Stimulated activated CD8-positive, alpha-beta memory T cell treated with anti-CD3 and anti-CD28 coated beads, Interleukin-7, amount 100 ng/mL, for 24 hours (primary cell): ENCODE results near the gene SOCS3.
"Not testable (repeated sequence)": the region's sequence is repeated elsewhere in the genome, so short reads cannot be mapped to it uniquely, and the experiment has no call there.

ENCODE experiments used
- DNase-seq: peaks from one replicate; pipeline ENCODE4 v3.0.0-alpha.2; 2020; ENCODE audit warnings: low read depth

SOCS3 gene

DNA sequence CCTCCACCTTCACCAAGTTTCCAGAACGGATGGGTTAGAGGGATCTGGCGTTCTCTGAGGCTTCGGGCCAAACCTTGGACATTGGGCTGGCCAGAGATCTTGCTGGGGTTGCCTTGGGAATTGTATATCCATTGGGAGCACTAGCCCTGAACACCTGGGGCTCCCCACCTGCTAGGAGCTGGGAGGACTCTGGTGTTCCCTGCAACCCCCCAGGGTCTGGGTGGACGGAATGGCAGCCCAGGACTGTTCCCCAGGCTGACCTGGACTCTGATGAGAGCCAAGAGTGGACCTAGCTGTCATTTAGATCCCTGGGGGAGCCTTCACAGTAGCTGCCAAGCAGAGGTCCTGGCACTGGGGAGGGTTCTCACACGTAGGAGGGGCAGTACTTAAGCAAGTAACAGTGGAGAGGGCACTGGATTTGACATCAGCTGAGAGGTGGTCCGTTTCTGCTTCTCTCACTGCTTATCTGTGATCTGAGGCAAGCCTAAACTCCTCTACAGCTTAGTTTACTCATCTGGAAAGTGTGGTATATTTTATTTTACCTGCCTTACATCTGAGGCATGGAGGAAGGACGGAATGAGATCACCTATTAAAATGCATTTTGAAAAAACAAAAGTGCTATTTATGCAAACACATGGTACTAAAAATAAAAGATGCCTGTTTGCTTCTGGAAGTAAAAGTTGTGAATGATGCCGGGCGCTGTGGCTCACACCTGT lies 11.7 kb downstream of the SOCS3 start:
- DNase-seq, result no peak

DNA sequence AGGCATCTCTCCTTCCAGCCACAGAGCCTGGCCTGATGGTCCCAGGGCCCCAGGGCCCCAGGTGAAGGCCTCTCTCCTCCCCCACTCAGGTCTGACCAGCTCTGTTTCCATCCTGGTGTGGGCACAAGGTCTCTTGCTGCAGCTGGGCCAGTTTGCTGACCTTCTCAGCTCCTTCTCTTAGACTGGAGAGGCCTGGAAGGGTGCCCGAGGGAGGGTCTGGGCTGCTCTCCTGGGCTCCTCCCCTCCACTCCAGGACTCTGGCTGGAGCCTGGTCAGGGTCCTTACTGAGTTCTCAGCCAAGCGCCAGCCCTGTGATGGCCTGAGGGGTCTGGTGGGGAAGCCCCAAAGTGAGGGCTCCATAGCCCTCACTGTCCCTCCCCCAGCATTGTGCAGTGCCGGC lies 12.4 kb downstream of the SOCS3 start:
- no peak for DNase-seq

DNA sequence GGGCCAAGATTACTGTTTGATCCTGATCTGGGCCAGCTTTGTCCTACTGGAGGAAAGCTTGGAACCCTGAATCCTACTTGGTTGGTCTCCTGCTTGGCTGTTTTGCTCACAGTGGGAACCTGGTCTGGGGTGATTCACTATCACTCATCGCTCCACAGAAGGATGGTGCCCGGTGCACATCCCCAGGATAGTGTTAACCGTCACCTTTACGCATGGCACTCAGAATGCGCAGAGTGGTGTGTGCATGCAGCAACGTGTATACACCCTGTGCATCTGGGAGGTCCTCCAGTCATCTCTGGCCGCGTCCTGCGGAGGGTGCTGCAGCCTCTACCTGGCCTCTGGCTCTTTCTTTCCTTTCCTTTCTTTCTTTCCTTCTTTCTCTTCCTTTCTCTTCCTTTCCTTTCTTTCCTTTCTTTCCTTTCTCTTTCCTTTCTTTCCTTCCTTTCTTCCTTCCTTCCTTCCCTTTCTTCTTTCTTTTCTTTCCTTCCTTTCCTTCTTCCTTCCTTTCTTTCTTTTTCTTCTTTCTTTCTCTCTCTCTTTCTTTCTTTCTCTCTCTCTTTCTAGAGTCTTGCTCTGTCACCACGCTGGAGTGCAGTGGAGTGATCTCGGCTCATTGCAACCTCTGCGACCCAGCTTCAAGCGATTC lies 13.1 kb downstream of the SOCS3 start:
- DNase-seq, result no peak

DNA sequence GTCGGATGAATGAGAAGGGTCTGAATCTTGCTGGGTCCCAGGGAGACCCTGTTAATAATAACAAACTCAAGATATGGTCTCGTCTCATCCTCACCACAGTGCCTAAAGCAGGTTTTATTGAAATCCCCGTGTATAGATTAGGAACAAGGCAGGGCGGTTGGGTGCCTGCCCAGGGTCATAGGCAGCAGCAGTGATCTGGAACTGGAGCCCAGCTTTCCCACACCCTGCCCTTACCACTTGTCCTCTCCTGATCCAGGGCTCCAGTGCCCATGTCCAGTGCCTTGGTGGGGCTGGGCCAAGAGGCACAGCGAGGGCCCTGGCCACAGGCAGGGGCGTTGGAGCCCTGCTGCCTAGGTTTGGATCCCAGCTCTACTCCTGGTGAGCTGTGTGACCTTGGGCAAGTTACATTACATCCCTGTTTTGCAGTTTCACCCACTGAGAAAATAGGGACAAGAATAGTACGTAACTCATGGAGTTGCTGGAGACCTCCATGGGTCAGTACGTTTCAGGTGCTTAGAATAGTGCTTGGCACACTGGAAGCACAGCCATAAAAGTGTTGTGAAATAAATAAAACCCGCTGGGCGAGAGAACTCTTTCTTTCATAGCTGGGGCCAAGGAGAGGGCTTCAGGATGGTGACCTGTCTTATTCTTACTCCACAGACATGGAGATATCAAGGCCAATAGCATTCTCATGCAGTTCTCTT lies 13.9 kb downstream of the SOCS3 start:
- no peak for DNase-seq

DNA sequence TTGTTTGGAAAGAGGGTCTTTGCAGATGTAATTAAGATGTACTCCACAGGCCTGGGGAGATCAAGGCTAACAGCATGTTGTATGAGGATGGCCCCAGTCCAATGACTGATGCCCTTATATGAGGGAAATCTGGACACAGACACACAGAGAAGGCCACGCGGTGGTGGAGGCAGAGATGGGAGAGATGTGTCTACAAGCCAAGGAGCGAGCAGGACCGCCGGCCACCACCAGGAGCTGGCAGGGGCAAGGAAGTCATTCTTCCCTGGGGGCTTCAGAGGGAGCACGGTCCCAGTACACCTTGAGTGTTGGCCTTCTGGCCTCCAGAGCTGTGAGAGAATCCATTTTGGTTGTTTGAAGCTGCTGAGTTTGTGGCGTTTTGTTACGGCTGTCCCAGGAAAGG lies 14.7 kb downstream of the SOCS3 start:
- no peak for DNase-seq

DNA sequence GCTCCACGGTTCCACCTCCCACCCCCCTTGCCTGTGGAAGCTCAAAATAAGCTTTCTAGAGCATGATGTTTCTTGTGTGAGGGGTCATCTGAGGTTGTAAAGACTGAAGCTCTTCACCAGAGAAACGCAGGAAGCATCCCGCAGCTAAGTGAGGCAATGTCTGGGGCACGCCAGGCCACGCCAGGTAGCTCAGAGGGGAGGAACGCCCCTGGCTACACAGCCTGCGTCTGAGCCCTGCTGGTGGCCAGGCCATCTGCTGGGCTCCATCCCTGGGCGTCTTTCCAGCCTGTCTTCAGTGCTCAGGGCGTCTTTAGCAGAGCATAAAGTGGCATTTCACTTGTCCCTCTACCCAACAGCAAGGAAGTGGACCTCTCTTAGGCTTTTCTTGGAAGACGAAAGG lies 15.2 kb downstream of the SOCS3 start:
- no peak for DNase-seq

DNA sequence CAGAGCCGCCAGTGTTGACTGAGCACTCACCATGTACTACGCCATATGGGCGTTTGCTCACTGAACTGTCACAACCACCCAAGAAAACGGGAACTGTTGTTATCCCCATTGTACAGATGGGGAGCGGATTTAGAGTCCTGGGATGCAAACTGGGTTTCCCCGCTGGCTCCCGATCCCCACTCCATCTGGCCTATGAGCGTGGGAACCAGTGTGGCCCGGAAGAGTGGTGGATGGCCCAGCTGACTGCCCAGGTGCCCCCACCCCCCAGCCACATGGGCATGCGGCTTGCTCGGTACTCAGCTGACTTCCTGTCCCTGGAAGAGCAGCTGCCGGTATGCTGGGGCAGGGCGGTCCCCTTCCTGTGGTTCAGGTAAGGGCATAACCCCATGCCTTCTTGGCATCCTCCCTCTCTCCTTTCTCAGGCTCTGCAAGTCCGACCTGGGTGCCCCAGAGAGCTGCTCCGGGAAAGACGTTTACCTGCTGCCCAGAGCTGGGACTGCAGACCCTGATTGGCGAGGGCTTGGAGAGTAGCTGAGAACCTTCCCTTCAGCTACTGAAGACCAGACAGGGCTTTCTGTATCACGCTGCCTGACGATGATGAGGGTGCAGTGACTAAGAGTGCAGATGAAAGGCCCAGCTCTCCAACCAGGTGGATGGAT lies 16.2 kb downstream of the SOCS3 start:
- DNase-seq, result no peak

DNA sequence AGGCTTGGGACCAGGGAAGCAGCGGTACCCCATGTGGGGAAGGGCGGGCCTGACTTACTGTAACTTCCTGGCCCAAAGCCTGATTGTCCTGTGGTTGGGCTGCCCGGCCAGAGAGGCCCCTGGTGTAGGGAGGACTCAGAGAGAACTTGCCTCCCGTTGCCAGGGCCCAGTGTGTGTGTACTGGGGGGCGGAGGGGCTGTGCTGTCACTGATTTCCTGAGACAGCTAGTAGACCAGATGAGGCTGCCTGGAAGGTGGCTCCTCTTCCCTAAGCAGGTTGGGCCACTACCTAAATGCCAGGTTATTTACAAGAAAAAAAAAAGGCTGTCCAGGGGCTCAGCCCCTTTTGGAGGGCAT lies 16.7 kb downstream of the SOCS3 start:
- no peak for DNase-seq

DNA sequence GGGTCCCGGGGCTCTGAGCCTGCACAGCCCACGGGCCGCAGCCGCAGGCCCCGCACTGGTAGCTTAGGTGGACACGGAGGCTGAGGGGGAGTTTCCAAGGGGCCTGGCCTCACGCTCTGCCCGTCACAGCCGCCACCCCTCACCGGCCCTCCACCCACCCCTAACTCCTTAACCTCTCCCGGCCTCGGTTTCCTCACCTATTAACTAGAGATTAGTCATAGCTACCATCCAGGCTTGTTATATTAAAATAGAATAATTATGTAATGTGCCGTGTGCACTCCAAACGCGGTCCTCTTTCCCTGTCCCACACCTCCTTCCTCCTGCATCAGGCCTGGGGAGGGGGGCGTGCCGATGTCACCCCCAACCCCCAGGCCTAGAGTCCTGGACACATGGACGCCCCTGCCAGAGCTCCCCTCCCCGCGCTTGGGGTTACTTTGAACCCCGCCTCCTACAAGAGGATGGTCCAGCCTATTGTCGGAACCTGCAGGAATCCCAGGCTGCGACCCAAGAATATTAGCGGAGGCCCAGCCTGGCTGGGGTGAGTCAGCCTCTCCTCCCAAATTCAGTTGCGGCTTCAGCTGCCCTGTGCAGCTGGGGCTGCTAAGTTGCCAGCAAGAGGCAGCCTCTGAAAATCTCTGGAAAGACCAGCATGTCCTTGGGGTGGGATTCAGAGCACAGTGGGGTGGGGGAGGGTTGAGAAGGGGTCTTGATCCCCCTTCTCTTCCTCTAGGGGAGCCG lies 17.3 kb downstream of the SOCS3 start:
- no peak for DNase-seq

DNA sequence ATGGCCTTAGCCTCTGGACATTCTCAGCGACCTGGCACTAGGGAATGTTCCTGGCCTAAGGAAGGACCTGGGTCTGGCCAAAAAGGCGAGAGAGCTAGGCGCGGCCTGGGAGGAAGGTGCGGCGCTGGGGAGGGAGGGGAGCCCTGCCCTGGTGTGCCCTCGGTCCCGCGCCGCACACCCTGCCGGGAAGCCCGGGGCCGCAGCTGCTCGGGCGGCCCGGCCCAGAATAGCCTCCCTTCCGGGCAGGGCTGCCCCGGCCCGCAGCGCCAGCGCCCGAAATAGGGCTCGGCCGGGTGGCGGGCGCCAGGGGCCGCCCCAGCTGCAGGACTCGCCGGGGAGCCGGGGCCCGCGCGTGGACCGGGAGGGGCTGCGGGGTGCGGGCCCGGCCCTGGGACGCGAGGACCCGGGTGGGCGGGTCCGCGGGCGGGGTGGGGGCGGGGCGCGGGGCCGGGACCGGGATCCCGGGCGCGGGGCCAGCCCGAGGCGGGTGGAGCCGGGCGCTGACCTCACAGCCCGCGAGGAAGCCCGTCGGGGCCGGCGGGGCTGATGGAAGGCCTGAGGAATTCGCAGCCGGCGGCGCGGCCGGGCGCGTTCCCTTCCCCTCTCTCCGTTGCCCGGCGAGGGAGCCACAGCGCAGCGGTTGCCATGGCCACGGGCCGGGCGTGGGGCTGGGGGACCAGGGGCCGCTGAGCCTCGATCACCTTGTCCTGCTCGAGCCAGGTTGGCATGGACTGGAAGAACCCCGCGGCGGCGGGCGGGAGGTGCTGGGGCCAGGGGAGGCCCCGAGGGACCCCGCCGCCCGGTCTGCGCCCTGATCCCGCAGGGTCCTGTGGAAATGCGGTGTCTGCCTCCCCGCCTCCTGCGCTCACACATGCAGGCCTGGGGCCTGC lies 18.1 kb downstream of the SOCS3 start:
- DNase-seq, result no peak

DNA sequence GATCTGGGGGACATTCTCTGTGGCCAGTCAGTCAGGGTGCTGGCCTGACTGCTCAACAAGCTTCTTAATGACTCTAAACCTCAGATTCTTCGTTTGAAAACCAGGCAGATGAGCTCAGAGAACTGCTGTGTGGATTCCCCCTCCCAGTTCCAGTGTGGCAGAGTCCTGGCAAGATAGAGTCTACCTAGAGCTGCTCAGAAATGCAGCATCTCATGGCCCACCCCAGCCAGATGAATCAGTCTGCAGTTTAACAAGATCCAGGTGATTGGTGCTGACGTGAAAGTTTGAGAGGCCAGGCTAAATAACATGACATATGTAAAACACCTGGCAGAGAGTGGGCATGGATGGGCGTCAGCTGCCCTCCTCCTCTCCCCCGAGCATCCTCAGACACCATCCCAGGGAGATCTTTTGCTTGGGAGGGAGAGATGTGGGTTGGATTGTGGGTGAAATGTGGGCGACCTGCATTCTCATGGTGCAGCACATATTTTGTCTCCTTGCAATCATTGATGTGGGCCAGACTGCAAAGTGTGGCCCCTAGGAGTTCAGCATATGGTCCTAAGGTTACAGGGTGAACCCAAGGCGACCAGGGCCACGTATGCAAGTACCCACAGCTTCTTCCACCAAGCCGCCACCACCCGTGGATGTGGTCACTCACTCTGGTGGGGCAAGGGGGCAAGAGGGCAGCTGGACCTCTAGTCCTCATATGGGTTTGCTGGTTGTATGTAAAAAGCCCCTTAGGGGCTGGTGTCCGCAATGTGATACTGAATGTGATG lies 19.5 kb downstream of the SOCS3 start:
- no peak for DNase-seq

DNA sequence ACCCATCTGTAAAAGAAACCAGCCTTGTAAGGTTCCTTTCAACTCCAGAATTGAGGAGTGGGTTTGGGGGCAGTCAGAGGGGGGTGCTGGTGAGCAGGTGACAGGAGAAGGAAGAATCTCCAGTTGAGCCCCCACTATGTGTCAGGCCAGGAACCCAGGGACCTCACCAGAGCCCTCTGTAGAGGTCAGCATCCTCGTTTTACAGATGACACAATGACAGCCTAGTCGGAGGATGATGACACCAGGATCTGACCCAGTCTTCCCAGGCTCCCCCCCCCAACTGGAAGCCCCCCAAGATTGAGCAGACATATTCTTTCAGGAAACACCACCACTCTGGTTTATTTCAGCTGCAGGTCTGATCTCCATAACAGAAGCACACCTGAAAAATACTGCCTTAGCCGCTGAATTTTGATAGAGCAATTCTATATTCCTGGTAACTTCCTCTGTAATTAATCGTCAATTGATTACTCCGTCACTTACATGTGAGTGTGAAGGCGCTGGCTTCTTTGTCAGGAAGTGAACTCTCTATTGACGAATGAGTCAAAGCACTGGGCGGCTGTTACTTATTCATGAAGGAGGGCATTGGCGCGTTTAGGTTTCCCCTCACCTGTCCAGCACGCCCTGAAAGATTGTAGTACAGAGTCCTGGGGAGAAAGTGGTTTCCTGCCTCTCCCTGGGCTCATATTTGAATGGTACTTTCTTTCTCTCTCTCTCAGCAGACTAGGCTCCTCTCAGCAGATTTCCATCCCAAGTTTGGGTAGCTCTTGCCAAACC lies 21.2 kb downstream of the SOCS3 start:
- no peak for DNase-seq

DNA sequence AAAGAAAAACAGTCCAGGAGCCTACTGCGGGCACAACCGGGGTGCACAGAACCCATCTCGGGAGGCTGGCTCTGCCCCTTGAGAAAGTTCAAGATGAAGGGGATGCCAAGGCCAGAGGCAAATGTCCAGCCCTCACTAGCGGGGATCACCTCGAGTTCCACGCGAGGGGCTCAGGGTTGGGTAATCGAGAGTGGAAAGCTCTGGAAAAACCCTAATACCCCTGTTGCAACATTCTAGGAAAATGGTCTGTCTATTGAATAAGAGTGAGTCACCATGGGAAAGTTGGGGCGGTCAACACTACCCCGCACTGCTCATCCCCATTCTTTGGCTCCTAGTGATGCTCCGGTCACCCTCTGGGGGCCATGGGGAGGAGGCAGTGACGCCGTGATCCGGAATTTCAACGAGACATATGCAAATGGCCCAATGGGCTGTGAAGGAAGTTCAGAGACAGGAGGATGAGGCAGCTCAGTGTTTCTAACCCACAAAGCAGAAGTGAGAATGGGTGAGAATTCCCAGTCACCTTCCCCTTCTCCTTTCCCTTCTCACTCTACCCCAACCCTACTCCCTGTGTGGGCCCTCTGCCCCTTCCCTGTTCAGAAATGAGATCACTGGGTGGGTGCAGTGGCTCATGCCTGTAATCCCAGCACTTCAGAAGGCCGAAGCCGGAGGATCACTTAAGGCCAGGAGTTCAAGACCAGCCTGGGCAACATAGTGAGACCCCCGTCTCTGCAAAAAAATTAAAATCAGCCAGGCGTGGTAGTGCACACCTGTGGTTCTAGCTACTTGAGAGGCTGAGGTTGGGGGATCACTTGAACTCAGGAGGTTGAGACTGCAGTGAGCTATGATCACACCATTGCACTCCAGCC lies 22.4 kb downstream of the SOCS3 start:
- DNase-seq, result no peak

DNA sequence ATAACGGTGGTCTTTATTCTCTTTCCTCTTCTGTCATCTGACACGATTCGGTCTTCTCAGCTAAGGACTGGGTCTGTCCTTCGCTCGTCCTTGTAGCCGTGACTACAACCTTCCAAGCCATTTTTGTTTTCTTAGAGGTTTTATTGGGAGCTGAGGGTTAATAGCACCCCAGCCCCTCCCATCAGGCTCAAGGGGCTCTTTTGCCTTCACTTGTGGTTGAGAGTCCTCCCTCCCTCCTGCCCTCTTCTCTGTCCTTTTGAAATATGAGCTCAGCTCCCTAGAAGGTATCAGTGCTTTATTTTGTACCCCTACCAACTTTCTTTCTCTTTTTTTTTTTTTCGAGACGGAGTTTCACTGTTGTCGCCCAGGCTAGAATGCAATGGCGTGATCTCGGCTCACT lies 24.7 kb downstream of the SOCS3 start:
- DNase-seq, result no peak

DNA sequence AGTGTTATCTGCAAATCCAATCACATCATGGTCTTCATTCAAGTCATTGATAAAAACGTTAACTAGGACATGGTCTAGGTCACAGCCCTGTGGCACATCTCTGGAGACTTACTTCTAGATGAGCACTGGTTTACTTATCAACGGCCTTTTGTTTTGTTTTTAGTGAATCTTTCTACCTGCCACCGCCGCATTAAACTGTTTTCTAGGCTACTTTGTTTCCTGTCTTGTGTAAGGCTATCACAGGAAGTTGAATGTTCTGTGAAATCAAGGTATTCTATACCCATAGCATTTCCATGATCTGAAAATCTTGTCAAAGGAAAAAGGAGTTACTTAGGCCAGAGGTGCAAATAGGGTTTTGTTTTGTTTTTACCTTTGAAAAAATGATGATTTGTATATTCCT lies 26.9 kb downstream of the SOCS3 start:
- DNase-seq, result no peak

DNA sequence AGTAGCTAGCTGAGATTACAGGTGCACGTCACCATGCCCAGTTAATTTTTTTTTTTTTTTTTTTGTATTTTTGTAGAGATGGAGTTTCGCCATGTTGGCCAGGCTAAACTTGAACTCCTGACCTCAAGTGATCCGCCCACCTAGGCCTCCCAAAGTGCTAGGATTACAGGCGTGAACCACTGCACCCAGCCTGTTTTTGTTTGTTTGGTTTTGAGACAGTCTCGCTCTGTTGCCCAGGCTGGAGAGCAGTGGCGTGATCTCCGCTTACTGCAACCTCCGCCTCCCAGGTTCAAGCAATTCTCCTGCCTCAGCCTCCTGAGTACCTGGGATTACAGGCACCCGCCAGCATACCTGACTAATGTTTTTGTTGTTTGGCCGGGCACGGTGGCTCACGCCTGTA lies 28.5 kb downstream of the SOCS3 start:
- DNase-seq, result not testable (repeated sequence)

DNA sequence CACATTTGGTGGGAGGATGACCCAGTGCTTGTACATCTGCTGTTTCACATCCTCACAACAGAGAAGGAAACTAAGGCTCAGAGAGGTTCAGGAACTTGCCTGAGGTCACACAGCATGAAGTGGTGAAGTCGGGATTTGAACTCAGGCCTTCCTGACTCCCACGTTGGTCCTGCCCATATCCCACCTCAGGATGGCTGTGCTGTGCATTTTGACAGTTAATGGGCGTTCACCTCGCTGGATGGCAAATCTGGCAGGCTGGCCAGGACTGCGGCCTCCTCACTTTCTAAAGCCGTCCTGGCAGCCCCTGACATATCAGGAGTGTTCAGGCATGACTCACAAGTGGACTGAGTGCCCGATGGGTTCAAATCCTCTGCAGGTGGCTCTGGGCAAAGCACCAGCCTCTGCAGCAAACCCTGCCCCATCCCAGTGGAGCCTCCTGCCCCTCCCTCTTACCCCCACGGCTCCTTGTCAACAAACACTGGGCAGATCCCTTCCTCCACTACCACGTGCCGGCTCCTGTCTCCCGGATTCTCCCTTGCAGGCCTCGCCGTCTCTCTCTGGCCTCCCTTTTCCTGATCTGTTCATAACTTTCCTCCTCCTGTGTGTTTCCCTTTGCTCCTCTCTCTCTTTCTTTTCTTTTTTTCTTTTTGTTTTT lies 29.2 kb downstream of the SOCS3 start:
- DNase-seq, result no peak
